OCI-LY7 (cell line): Measurements from ENCODE around the gene SSX2IP. TPM values are rescaled to one million over a fixed set of nuclear protein-coding genes. Genes with fewer than 3 reads are reported as not detected.
A peak's percentile ranks its signal among the peaks of the same experiment; 100 is the strongest.

Experiments used
- BruUV-seq: library from RNA; stranded (reverse); fragments of 400-500 nt; replicated peaks from 2 replicates; lab custom pipeline; 2021; lab: Mats Ljungman, UMichigan
- CTCF ChIA-PET: fragments of 300-600 bp; sonication (Branson Sonifier 250); formaldehyde crosslinking; loops from one replicate; lab custom pipeline; 2022; ENCODE audit warnings: antibody characterized with exemption; ENCODE audit not compliant: unreplicated experiment; lab: Charles Lee
- POLR2A ChIA-PET: fragments of 300-600 bp; sonication (Branson Sonifier 250); formaldehyde crosslinking; loops from one replicate; lab custom pipeline; 2022; ENCODE audit warnings: antibody characterized with exemption; lab: Charles Lee
- DNase-seq: peaks from one replicate; pipeline ENCODE4 v3.0.0-alpha.2; 2015; ENCODE audit warnings: low spot score
- H2AFZ ChIP-seq: fragments of 200-600 bp; sonication (generic), shearing (Covaris generic); 2 replicates; pipeline ENCODE4 v1.6.1; 2014; ENCODE audit warnings: mild to moderate bottlenecking, antibody characterized with exemption, low read length, moderate library complexity
- H3K27ac ChIP-seq: fragments of 200-600 bp; sonication (generic); 2 replicates; pipeline ENCODE4 v1.5.1; 2014; ENCODE audit warnings: mixed run types, low read depth, mild to moderate bottlenecking, moderate library complexity, low read length, inconsistent platforms; ENCODE audit not compliant: poor library complexity, severe bottlenecking
- H3K36me3 ChIP-seq: fragments of 200-600 bp; sonication (generic); 2 replicates; pipeline ENCODE4 v1.6.1; 2014; ENCODE audit warnings: mild to moderate bottlenecking, antibody characterized with exemption, low read length, moderate library complexity, mixed read lengths; ENCODE audit not compliant: insufficient read depth
- H3K4me1 ChIP-seq: fragments of 200-600 bp; sonication (generic); 2 replicates; pipeline ENCODE4 v1.5.1; 2014; ENCODE audit warnings: mild to moderate bottlenecking, low read length; ENCODE audit not compliant: insufficient read depth, poor library complexity, severe bottlenecking
- H3K4me2 ChIP-seq: fragments of 200-600 bp; sonication (generic); 2 replicates; pipeline ENCODE4 v1.6.1; 2014; ENCODE audit warnings: mild to moderate bottlenecking, low read length
- H3K4me3 ChIP-seq: fragments of 200-600 bp; sonication (generic); 2 replicates; pipeline ENCODE4 v1.5.1; 2014; ENCODE audit warnings: mild to moderate bottlenecking, low read depth, low read length; ENCODE audit not compliant: poor library complexity, severe bottlenecking
- H3K79me2 ChIP-seq: fragments of 200-600 bp; sonication (generic); 2 replicates; pipeline ENCODE4 v1.6.1; 2016; ENCODE audit warnings: low read depth, mild to moderate bottlenecking, low read length, moderate library complexity, mixed read lengths; ENCODE audit not compliant: insufficient read depth
- H3K9me2 ChIP-seq: fragments of 200-600 bp; sonication (generic); 2 replicates; pipeline ENCODE4 v1.6.1; 2016; ENCODE audit warnings: mild to moderate bottlenecking, low read length, mixed read lengths; ENCODE audit not compliant: insufficient read depth
- H3K9me3 ChIP-seq: fragments of 200-600 bp; sonication (generic); 2 replicates; pipeline ENCODE4 v1.6.1; 2014; ENCODE audit warnings: mild to moderate bottlenecking, mixed run types, low read length, mixed read lengths
- H4K20me1 ChIP-seq: fragments of 200-600 bp; sonication (generic); 2 replicates; pipeline ENCODE4 v1.6.1; 2014; ENCODE audit warnings: mild to moderate bottlenecking, antibody characterized with exemption, low read length, moderate library complexity, mixed read lengths; ENCODE audit not compliant: insufficient read depth
- CTCF ChIP-seq: fragments of 200-600 bp; sonication (generic); conservative IDR thresholded peaks from 2 replicates; pipeline ENCODE4 v1.5.1; 2014; ENCODE audit warnings: mild to moderate bottlenecking, antibody characterized with exemption, low read length, moderate library complexity, mixed read lengths
- EZH2phosphoT487 ChIP-seq: fragments of 200-600 bp; sonication (generic); IDR thresholded peaks from 2 replicates; pipeline ENCODE4 v1.6.1; 2018; ENCODE audit warnings: low read depth, borderline replicate concordance, mild to moderate bottlenecking, mixed run types, antibody characterized with exemption, low read length, moderate library complexity, mixed read lengths
- intact Hi-C: fragments of 100-400 bp; cut with micrococcal nuclease; formaldehyde crosslinking; loops from one replicate; pipeline ENCODE4 v1.10.0; 2022; ENCODE audit not compliant: unreplicated experiment
- total RNA-seq, 2 experiments: library from RNA; depleted of rRNA in 1 of 2; stranded (reverse); fragments of >200 nt in 1 of 2; shearing (Covaris generic) in 1 of 2; gene quantifications; 2 replicates each; pipeline ENCODE4 v1.2.3, GENCODE V29; 2014 to 2022

SSX2IP gene
- total RNA-seq, 2 experiments from 2014 or later: 24.1 to 24.4 TPM

- Histone ChIP-seq H3K36me3 (no peaks in the 10 kb centered on the region), H4K20me1 (no peaks in the 10 kb centered on the region), H2AFZ (peak overlapping the region; percentile 76), H3K9me3 (no peaks in the 10 kb centered on the region), H3K4me2 (no peak overlapping the region), H3K27ac (no peak overlapping the region), H3K4me1 (peaks cover 9% of the 10 kb centered on the region), H3K9me2 (no peaks in the 10 kb centered on the region), H3K4me3 (no peak overlapping the region), H3K79me2 (no peaks in the 10 kb centered on the region)
- DNase-seq: no peak
- no peak for TF ChIP-seq EZH2phosphoT487
- no peak for TF ChIP-seq CTCF
- no TSS peak for BruUV-seq
- ChIA-PET CTCF (no interaction called here), POLR2A (interaction anchor here (1.0 kb wide), 1 partner anchor 44 kb away, joined by 3 read pairs; no protein-coding TSS in a partner anchor)
- intact Hi-C loops: loop anchor here (1.0 to 2.0 kb wide), 6 partner anchors 21 to 177 kb away; partner anchors contain the start of genes CTBS and SSX2IP
Observed at GRCh38 chr1:84619383-84620102, 70.7 kb downstream of the SSX2IP start.

- Histone ChIP-seq H3K36me3 (no peaks in the 10 kb centered on the region), H3K27ac (no peak overlapping the region), H2AFZ (no peak overlapping the region), H3K9me2 (no peaks in the 10 kb centered on the region), H4K20me1 (no peaks in the 10 kb centered on the region), H3K9me3 (no peaks in the 10 kb centered on the region), H3K79me2 (no peaks in the 10 kb centered on the region), H3K4me2 (no peak overlapping the region), H3K4me3 (no peak overlapping the region), H3K4me1 (peaks cover 9% of the 10 kb centered on the region)
- intact Hi-C loops: no loop called here
- POLR2A ChIA-PET: interaction anchor here (1.1 kb wide), 1 partner anchor 473 kb away, joined by 3 read pairs; the partner anchor contains the start of gene PRKACB
- DNase-seq: no peak
- CTCF ChIA-PET: no interaction called here
- BruUV-seq: no TSS peak
- TF ChIP-seq CTCF (no peak), EZH2phosphoT487 (no peak)
Observed at GRCh38 chr1:84617349-84617748, 72.9 kb downstream of the SSX2IP start.

- Histone ChIP-seq H3K9me3 (0 out of 2 replicates have a peak, but pooled peaks cover 3% of the 10 kb centered on the region), H3K36me3 (no peaks in the 10 kb centered on the region), H3K4me1 (peaks cover 4% of the 10 kb centered on the region), H3K9me2 (no peaks in the 10 kb centered on the region), H4K20me1 (no peaks in the 10 kb centered on the region), H3K27ac (no peak overlapping the region), H2AFZ (no peak overlapping the region), H3K79me2 (no peaks in the 10 kb centered on the region), H3K4me3 (no peak overlapping the region), H3K4me2 (no peak overlapping the region)
- no peak for DNase-seq
- TF ChIP-seq EZH2phosphoT487: no peak
- no peak for TF ChIP-seq CTCF
- ChIA-PET CTCF (no interaction called here), POLR2A (interaction anchor here (1.9 kb wide), 1 partner anchor 42 kb away, joined by 6 read pairs; no protein-coding TSS in a partner anchor)
- no TSS peak for BruUV-seq
- intact Hi-C loops: no loop called here
Observed at GRCh38 chr1:84615790-84616189, 74.5 kb downstream of the SSX2IP start.
